ENCODE results near the gene SULT1A1. TPM values are rescaled to one million over a fixed set of nuclear protein-coding genes. Genes with fewer than 3 reads are reported as not detected.

The SULT1A1 gene
- total and polyA plus RNA-seq, 2 of the 13 experiments (the other 11 are each of a cell fraction or from before 2014, with no cell fraction given), result 114 to 147 TPM

GRCh38 chr16:28608867-28609596, 812 bp downstream of the SULT1A1 start (continued):
- TF ChIP-seq ZNF18 (CRISPR knock-in tag; IDR thresholded peaks at IDR 0.05; ENCODE audit: insufficient replicate concordance) (peak; percentile 44), ZNF563 (CRISPR knock-in tag; IDR thresholded peaks at IDR 0.05) (0 out of 2 replicates have a peak, but pooled peaks have one; percentile 9), ZFP91 (CRISPR knock-in tag; IDR thresholded peaks at IDR 0.05; ENCODE audit: borderline replicate concordance) (0 out of 2 replicates have a peak, but pooled peaks have one; percentile 7), NFE2L2 (IDR thresholded peaks at IDR 0.05; ENCODE audit: low read length) (peak; percentile 96), RFX5 (IDR thresholded peaks at IDR 0.05; ENCODE audit: low read depth, low read length) (peak; percentile 58; the same call in 1 of the 2 replicates), XBP1 (CRISPR knock-in tag; IDR thresholded peaks at IDR 0.05) (0 out of 2 replicates have a peak, but pooled peaks have one; percentile 33), ZNF142 (CRISPR knock-in tag; IDR thresholded peaks at IDR 0.05) (peak; percentile 23; the same call in 1 of the 2 replicates), CENPBD1 (CRISPR knock-in tag; IDR thresholded peaks at IDR 0.05; ENCODE audit: borderline replicate concordance, low read depth) (0 out of 2 replicates have a peak, but pooled peaks have one; percentile 23), MAFG (CRISPR knock-in tag; IDR thresholded peaks at IDR 0.05) (peak; percentile 94), HINFP (CRISPR knock-in tag; IDR thresholded peaks at IDR 0.05; ENCODE audit: low read depth) (peak; percentile 14; the same call in 1 of the 2 replicates), ZNF280B (CRISPR knock-in tag; IDR thresholded peaks at IDR 0.05; ENCODE audit: borderline replicate concordance) (peak; percentile 5; the same call in 1 of the 2 replicates), MAFF (IDR thresholded peaks at IDR 0.05; ENCODE audit: low read depth, low read length) (peak; percentile 100)
